IPS-18c (cell line): Measurements from ENCODE around the gene DCTN4.
A peak's percentile ranks its signal among the peaks of the same experiment; 100 is the strongest.
"Not testable (repeated sequence)": the region's sequence is repeated elsewhere in the genome, so short reads cannot be mapped to it uniquely, and the experiment has no call there.

Experiments used
- H3K4me3 ChIP-seq: 2 replicates; pipeline ENCODE4 v1.7.0; 2013; ENCODE audit warnings: low read depth, mild to moderate bottlenecking, low read length, moderate library complexity; ENCODE audit not compliant: insufficient read depth
- H3K9me3 ChIP-seq: one replicate; pipeline ENCODE4 v1.6.1; 2013; ENCODE audit warnings: mild to moderate bottlenecking, low read length, moderate library complexity; ENCODE audit not compliant: control insufficient read depth, insufficient read depth

The DCTN4 gene

GRCh38 chr5:150758531-150759333 lies at the start of gene DCTN4:
TSS of gene DCTN4 (minus strand) at chr5:150759017. CDS start at chr5:150758993, 24 bp downstream.
- Histone ChIP-seq H3K4me3 (peak within 1 kb of the TSS; percentile 97), H3K9me3 (no peaks in the 10 kb centered on the region)

- H3K9me3 ChIP-seq = no peaks in the 10 kb centered on the region
- H3K4me3 ChIP-seq = no peak overlapping the region
These were observed 45.6 kb upstream of the DCTN4 start for GRCh38 chr5:150804388-150804787.

- H3K4me3 ChIP-seq = peak overlapping the region; percentile 40; the same call in 1 of the 2 replicates
- H3K9me3 ChIP-seq = no peaks in the 10 kb centered on the region
These were observed 42.5 kb upstream of the DCTN4 start for GRCh38 chr5:150801117-150801927.

GRCh38 chr5:150797384-150797783 lies 38.6 kb upstream of the DCTN4 start:
- H3K9me3 ChIP-seq = no peaks in the 10 kb centered on the region
- no peak overlapping the region for H3K4me3 ChIP-seq

GRCh38 chr5:150794927-150795326 lies 36.1 kb upstream of the DCTN4 start:
- Histone ChIP-seq H3K9me3 (no peaks in the 10 kb centered on the region), H3K4me3 (no peak overlapping the region)

GRCh38 chr5:150793423-150793888 lies 34.6 kb upstream of the DCTN4 start:
- not testable (repeated sequence) for H3K4me3 ChIP-seq

GRCh38 chr5:150791536-150791935 lies 32.7 kb upstream of the DCTN4 start:
- H3K4me3 ChIP-seq = no peak overlapping the region
- H3K9me3 ChIP-seq = no peaks in the 10 kb centered on the region

More at GRCh38 chr5:150793423-150793888, 34.6 kb upstream of the DCTN4 start:
- not testable (repeated sequence) for H3K9me3 ChIP-seq

GRCh38 chr5:150789943-150790611 lies 31.3 kb upstream of the DCTN4 start:
- H3K4me3 ChIP-seq = no peak overlapping the region
- no peaks in the 10 kb centered on the region for H3K9me3 ChIP-seq

GRCh38 chr5:150789450-150789849 lies 30.6 kb upstream of the DCTN4 start:
- Histone ChIP-seq H3K4me3 (no peak overlapping the region), H3K9me3 (no peaks in the 10 kb centered on the region)

GRCh38 chr5:150788977-150789376 lies 30.2 kb upstream of the DCTN4 start:
- Histone ChIP-seq H3K4me3 (no peak overlapping the region), H3K9me3 (no peaks in the 10 kb centered on the region)

- no peaks in the 10 kb centered on the region for H3K9me3 ChIP-seq
- H3K4me3 ChIP-seq = no peak overlapping the region
These were observed 28.8 kb upstream of the DCTN4 start for GRCh38 chr5:150787656-150788055.

- no peak overlapping the region for H3K4me3 ChIP-seq
These were observed 28.1 kb upstream of the DCTN4 start for GRCh38 chr5:150786876-150787275.

GRCh38 chr5:150785950-150786349 lies 27.1 kb upstream of the DCTN4 start:
- Histone ChIP-seq H3K9me3 (no peaks in the 10 kb centered on the region), H3K4me3 (no peak overlapping the region)

More at GRCh38 chr5:150786876-150787275, 28.1 kb upstream of the DCTN4 start:
- no peaks in the 10 kb centered on the region for H3K9me3 ChIP-seq

- H3K9me3 ChIP-seq = no peaks in the 10 kb centered on the region
- no peak overlapping the region for H3K4me3 ChIP-seq
These were observed 24.7 kb upstream of the DCTN4 start for GRCh38 chr5:150783422-150783928.

GRCh38 chr5:150782850-150783249 lies 24.0 kb upstream of the DCTN4 start:
- no peak overlapping the region for H3K4me3 ChIP-seq

GRCh38 chr5:150781706-150782614 lies 23.1 kb upstream of the DCTN4 start:
- H3K9me3 ChIP-seq = no peaks in the 10 kb centered on the region
- no peak overlapping the region for H3K4me3 ChIP-seq

More at GRCh38 chr5:150782850-150783249, 24.0 kb upstream of the DCTN4 start:
- H3K9me3 ChIP-seq = no peaks in the 10 kb centered on the region
